ENCODE data around the gene QRFP. TPM values are rescaled to one million over a fixed set of nuclear protein-coding genes. Genes with fewer than 3 reads are reported as not detected.

The QRFP gene
- total and polyA plus RNA-seq, 5 experiments from 2014 or later = not detected

- ATAC-seq = no peak
- H3K27me3 Mint-ChIP-seq = peaks cover 0 to 15% (median 3%) of the 10 kb centered on the region in 5 donors
- H3K4me1 Mint-ChIP-seq = peaks cover 0 to 3% (median 0%) of the 10 kb centered on the region in 4 donors
- POLR2A ChIA-PET = no interaction called here
- no peak for DNase-seq
- no peak overlapping the region for H3K4me3 Mint-ChIP-seq
- H3K36me3 Mint-ChIP-seq = no peaks in the 10 kb centered on the region
- no peak overlapping the region for H3K27ac Mint-ChIP-seq
- no peaks in the 10 kb centered on the region for H3K9me3 Mint-ChIP-seq
Measured at GRCh38 chr9:130902204-130903185, 5.9 kb upstream of the QRFP start.

- POLR2A ChIA-PET = no interaction called here
- peaks cover 0 to 15% (median 2%) of the 10 kb centered on the region in 5 donors for H3K27me3 Mint-ChIP-seq
- no peak for DNase-seq
- no peaks in the 10 kb centered on the region for H3K9me3 Mint-ChIP-seq
- H3K36me3 Mint-ChIP-seq = no peaks in the 10 kb centered on the region
- H3K4me1 Mint-ChIP-seq = peaks cover 0 to 3% (median 0%) of the 10 kb centered on the region in 4 donors
- no peak overlapping the region for H3K27ac Mint-ChIP-seq
- ATAC-seq = no peak
- H3K4me3 Mint-ChIP-seq = no peak overlapping the region
Measured at GRCh38 chr9:130901498-130902203, 5.0 kb upstream of the QRFP start.

DNA sequence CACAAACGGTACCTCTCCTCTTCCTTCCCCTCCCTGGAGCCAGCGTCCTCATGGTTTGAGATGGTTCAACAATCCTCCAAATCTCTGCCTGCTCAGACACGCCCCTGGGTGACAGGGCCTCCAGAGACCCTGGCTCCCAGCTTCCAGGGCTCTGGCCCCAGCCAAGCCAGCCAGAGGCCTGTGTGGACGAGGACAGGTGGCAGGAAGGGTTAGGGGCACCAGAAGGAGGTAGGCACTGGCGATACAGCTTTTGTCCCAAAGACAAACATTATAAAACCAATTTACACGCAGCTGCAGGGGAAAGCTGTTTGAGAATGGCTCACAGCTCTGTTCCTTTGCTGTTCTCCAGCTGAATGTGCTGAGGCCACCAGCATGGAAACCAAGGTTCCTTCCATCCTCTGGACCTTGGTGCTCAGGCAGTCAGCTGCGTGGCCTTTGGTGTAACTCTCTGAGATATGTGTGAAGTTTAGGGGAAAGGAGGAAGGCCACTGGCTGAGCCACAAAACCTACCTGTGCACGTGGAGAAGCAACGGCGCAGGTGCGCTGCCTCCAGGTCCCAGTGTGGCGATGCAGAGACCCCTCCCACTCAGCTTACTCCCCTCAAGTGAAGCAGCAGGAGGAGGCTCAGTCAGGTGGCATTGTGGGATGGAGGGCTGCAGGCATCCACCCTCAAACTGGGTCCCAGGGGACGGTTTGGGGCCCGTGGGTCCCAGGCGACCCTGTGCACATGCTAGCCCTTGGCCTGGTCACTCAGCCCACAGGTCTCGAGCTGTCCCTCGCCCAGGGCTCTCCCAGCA lies 4.3 kb upstream of the QRFP start:
- peaks cover 0 to 3% (median 0%) of the 10 kb centered on the region in 4 donors for H3K4me1 Mint-ChIP-seq
- no peaks in the 10 kb centered on the region for H3K9me3 Mint-ChIP-seq
- H3K4me3 Mint-ChIP-seq = peak overlapping the region in 1 of 10 donors; percentile 24
- no peak for ATAC-seq
- POLR2A ChIA-PET = no interaction called here
- no peak overlapping the region for H3K27ac Mint-ChIP-seq
- H3K36me3 Mint-ChIP-seq = no peaks in the 10 kb centered on the region
- DNase-seq = no peak
- H3K27me3 Mint-ChIP-seq = peaks cover 0 to 15% (median 2%) of the 10 kb centered on the region in 5 donors

DNA sequence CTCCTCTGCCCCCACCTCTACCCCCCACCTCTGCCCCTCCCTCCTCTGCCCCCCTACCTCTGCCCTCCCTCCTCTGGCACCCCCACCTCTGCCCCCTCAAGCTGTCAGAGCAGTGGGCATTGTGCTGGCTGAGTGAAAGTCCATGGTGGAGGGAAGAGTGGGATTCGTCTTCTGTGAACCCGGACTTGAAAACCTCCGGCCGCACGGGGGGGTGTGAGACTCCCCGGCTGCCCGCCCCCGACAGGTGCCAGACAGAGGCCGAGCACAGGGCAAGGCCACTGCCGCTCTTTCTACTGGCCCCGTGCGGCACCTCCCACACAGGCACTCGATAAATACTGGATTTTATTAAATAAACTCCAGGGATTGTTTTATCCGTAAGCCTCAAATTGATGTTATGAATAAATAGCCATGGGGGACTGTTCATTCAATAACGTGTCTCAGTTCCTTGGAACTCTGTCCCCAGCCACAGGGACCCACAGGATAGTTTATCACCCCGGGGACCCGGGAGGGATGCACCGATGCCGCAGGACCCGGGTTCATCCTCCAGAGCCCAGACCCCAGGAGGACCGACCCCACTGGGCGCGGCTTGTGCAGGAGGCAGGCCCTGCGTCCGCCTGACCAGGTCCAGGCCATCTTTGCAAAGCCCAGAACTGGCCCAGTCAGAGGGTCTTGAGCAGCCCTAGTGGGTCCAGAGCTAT lies 2.6 kb upstream of the QRFP start:
- ATAC-seq (no peak), DNase-seq (no peak)
- H3K4me1 Mint-ChIP-seq = peaks cover 0 to 3% (median 0%) of the 10 kb centered on the region in 4 donors
- H3K36me3 Mint-ChIP-seq = no peaks in the 10 kb centered on the region
- no peaks in the 10 kb centered on the region for H3K9me3 Mint-ChIP-seq
- H3K27me3 Mint-ChIP-seq = peaks cover 0 to 15% (median 2%) of the 10 kb centered on the region in 5 donors
- no peak overlapping the region for H3K4me3 Mint-ChIP-seq
- H3K27ac Mint-ChIP-seq = no peak overlapping the region
- POLR2A ChIA-PET = no interaction called here

DNA sequence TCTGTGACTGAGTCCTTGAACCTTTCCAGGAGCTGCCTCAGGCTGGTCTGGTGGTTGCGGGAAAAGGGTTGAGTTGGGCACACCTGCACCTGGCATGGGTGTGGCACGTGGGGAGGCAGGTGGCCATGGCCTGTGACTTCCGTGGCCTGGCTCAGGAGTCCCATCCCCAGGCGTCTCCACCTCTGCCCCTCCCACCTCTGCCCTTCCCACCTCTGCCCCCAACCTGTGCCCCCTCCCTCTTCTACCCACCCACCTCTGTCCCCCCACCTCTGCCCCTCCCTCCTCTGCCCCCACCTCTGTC lies 1.9 kb upstream of the QRFP start:
- Mint-ChIP-seq H3K27ac (no peak overlapping the region), H3K27me3 (peaks cover 0 to 11% (median under 1%) of the 10 kb centered on the region in 5 donors), H3K36me3 (no peaks in the 10 kb centered on the region), H3K9me3 (no peaks in the 10 kb centered on the region), H3K4me3 (no peak overlapping the region), H3K4me1 (peaks cover 0 to 2% (median under 1%) of the 10 kb centered on the region in 4 donors)
- POLR2A ChIA-PET = no interaction called here
- ATAC-seq (no peak), DNase-seq (no peak)

GRCh38 chr9:130897848-130898551 lies 1.4 kb upstream of the QRFP start:
- H3K4me3 Mint-ChIP-seq = no peak overlapping the region
- peaks cover 0 to 4% (median 1%) of the 10 kb centered on the region in 4 donors for H3K4me1 Mint-ChIP-seq
- POLR2A ChIA-PET = no interaction called here
- H3K27ac Mint-ChIP-seq = peak overlapping the region in 1 of 10 donors; percentile 59
- no peak for DNase-seq
- H3K36me3 Mint-ChIP-seq = peaks cover 0 to under 1% (median 0%) of the 10 kb centered on the region in 3 donors
- no peaks in the 10 kb centered on the region for H3K9me3 Mint-ChIP-seq
- ATAC-seq = no peak
- peaks cover 0 to 9% (median 0%) of the 10 kb centered on the region in 5 donors for H3K27me3 Mint-ChIP-seq

GRCh38 chr9:130897105-130897751 lies 616 bp upstream of the QRFP start:
- Mint-ChIP-seq H3K27ac (no peak overlapping the region), H3K4me1 (peaks cover 0 to 4% (median 1%) of the 10 kb centered on the region in 4 donors), H3K27me3 (peaks cover 0 to 9% (median 0%) of the 10 kb centered on the region in 5 donors), H3K36me3 (peaks cover 0 to 3% (median 0%) of the 10 kb centered on the region in 3 donors), H3K9me3 (no peaks in the 10 kb centered on the region), H3K4me3 (no peak overlapping the region)
- ATAC-seq = no peak
- DNase-seq = no peak
- POLR2A ChIA-PET = no interaction called here

DNA sequence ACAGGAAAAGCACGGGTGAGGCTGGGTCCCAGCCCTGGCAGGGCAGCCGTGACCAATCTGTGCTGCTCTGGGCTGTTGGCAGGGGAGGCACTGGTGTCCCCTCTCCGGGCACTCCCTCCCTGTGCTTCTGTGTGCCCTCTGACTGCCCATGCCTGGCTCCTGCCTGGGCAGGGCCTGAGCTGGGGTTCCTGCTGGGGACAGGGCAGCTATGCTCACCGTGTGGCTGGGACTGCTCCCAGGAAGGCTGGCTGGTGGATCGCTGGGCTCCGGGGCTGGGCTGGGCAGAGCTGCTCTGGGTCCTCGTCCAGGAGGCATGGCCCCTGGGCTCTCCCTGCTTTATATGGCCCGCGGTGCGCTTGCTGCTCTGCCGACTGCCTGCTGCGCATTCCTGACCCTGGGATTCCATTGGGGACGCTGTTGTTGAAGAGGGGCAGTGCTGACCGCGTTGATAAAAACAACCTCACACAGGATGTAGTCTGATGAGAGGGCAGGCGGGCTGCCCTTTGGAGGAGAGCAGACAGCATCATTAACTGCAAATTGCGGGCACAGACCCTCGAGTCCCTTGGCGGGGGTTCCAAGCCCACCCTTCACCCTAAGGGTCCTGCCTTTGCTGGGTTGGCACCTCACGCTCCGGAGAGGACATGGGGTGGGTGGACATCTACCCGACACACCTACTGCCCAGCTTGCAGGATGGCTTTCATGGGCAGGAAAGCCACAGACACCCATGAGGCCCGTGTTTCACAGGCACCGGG lies 955 bp downstream of the QRFP start:
- Mint-ChIP-seq H3K27me3 (peaks cover 0 to 6% (median 0%) of the 10 kb centered on the region in 5 donors), H3K27ac (no peak overlapping the region), H3K4me3 (no peak overlapping the region), H3K9me3 (no peaks in the 10 kb centered on the region), H3K4me1 (peaks cover 0 to 4% (median 2%) of the 10 kb centered on the region in 4 donors), H3K36me3 (peaks cover 0 to 9% (median 0%) of the 10 kb centered on the region in 3 donors)
- no peak for ATAC-seq
- DNase-seq = no peak
- POLR2A ChIA-PET = no interaction called here

- no peak for ATAC-seq
- POLR2A ChIA-PET = no interaction called here
- Mint-ChIP-seq H3K4me3 (no peak overlapping the region), H3K27me3 (peaks cover 0 to 4% (median 0%) of the 10 kb centered on the region in 5 donors), H3K36me3 (peaks cover 0 to 9% (median 0%) of the 10 kb centered on the region in 3 donors), H3K9me3 (no peaks in the 10 kb centered on the region), H3K4me1 (peaks cover 0 to 4% (median 2%) of the 10 kb centered on the region in 4 donors), H3K27ac (no peak overlapping the region)
- DNase-seq = no peak
Measured at GRCh38 chr9:130895038-130895437, 1.6 kb downstream of the QRFP start.

GRCh38 chr9:130894546-130894945 lies 2.1 kb downstream of the QRFP start:
- H3K27ac Mint-ChIP-seq = no peak overlapping the region

More at GRCh38 chr9:130894546-130894945, 2.1 kb downstream of the QRFP start:
- H3K4me1 Mint-ChIP-seq = peaks cover 0 to 4% (median 2%) of the 10 kb centered on the region in 4 donors
- H3K9me3 Mint-ChIP-seq = no peaks in the 10 kb centered on the region
- POLR2A ChIA-PET = no interaction called here
- DNase-seq (no peak), ATAC-seq (no peak)
- no peak overlapping the region for H3K4me3 Mint-ChIP-seq
- peaks cover 0 to under 1% (median 0%) of the 10 kb centered on the region in 5 donors for H3K27me3 Mint-ChIP-seq
- peaks cover 0 to 14% (median 0%) of the 10 kb centered on the region in 3 donors for H3K36me3 Mint-ChIP-seq

All from naive thymus-derived CD8-positive, alpha-beta T cell (primary cell).